Measurements from ENCODE around the gene SEMA6B. TPM values are rescaled to one million over a fixed set of nuclear protein-coding genes. Genes with fewer than 3 reads are reported as not detected.

SEMA6B gene
- total RNA-seq, 2 experiments from 2014 or later = not detected

- no peaks in the 10 kb centered on the region for H3K27me3 Mint-ChIP-seq
- H3K9me3 Mint-ChIP-seq (ENCODE audit: low read depth) = no peaks in the 10 kb centered on the region
- DNase-seq (no peak), ATAC-seq (peak; percentile 28)
- no peak overlapping the region for H3K4me3 Mint-ChIP-seq
- CTCF ChIA-PET = interaction anchor here (0.6 to 1.6 kb wide), 4 partner anchors 10 to 79 kb away, joined by 3 to 6 read pairs (median 4); partner anchors contain the start of gene PLIN5
- H3K36me3 Mint-ChIP-seq = no peaks in the 10 kb centered on the region
- H3K4me1 Mint-ChIP-seq = no peaks in the 10 kb centered on the region
- H3K27ac Mint-ChIP-seq = no peak overlapping the region
These were observed 2.1 kb downstream of the SEMA6B start for GRCh38 chr19:4557144-4557970.

- Mint-ChIP-seq H3K27ac (no peak overlapping the region), H3K9me3 (ENCODE audit: low read depth) (no peaks in the 10 kb centered on the region), H3K4me1 (no peaks in the 10 kb centered on the region), H3K36me3 (no peaks in the 10 kb centered on the region), H3K27me3 (no peaks in the 10 kb centered on the region), H3K4me3 (no peak overlapping the region)
- DNase-seq (peak; percentile 43), ATAC-seq (peak; percentile 54)
- CTCF ChIA-PET = interaction anchor here (0.6 to 1.6 kb wide), 4 partner anchors 11 to 80 kb away, joined by 3 to 6 read pairs (median 4); partner anchors contain the start of gene PLIN5
These were observed 2.8 kb downstream of the SEMA6B start for GRCh38 chr19:4556597-4557127.

DNA sequence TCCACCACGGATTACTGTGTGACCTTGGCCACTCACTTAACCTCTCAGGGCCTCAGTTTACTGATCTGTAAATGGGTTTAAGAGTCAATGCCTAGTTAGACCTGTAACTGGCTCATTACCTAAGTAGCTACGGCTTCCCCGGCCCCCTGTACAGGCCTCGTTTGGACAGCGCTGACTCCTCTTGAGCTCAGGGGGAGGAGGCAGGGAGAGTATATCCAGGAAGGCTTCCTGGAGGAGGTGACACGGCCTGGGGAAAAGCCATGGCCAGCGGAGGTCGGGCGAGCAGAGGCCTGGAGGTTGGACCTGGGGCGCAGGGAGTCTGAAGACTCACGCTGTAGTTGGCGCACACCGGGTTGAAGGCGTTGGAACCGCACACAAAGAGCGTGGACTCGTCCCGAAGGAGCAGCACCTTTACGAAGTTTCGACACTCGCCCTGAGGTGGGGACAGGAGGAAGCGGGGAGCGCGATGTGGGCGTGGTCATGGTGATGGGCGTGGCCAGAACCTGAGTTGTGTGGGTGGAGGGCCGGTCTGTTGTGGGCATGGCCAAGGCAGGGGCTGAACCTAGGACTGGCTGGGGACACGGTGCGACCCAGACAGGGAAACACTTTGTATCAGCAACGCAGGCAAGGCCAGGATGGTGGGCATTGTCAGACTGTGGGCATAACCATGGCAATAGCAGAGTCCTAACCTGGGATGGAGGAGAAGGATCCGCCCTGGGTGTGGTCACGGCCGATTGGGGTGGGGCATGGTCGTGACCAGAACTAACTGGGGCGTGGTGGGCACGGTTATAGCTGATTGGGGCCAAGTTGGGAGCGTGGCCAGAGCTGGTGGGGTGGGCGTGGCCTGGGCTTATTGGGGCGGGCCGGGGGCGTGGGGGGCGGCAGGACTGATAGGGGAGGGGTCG is 3.6 kb downstream of the SEMA6B start:
- Mint-ChIP-seq H3K4me1 (no peaks in the 10 kb centered on the region), H3K4me3 (no peak overlapping the region), H3K27me3 (no peaks in the 10 kb centered on the region), H3K27ac (no peak overlapping the region), H3K9me3 (ENCODE audit: low read depth) (no peaks in the 10 kb centered on the region), H3K36me3 (no peaks in the 10 kb centered on the region)
- CTCF ChIA-PET = interaction anchor here (0.8 to 1.6 kb wide), 2 partner anchors 11 to 33 kb away, joined by 3 to 6 read pairs; no protein-coding TSS in a partner anchor
- ATAC-seq = no peak
- DNase-seq = no peak

- Mint-ChIP-seq H3K27me3 (no peaks in the 10 kb centered on the region), H3K36me3 (no peaks in the 10 kb centered on the region), H3K9me3 (ENCODE audit: low read depth) (no peaks in the 10 kb centered on the region), H3K4me3 (no peak overlapping the region), H3K4me1 (no peaks in the 10 kb centered on the region), H3K27ac (no peak overlapping the region)
- ATAC-seq = no peak
- DNase-seq = no peak
- CTCF ChIA-PET = interaction anchor here (0.9 kb wide), 2 partner anchors 12 to 82 kb away, joined by 3 read pairs; no protein-coding TSS in a partner anchor
These were observed 4.8 kb downstream of the SEMA6B start for GRCh38 chr19:4554717-4555116.

GRCh38 chr19:4553775-4554174 is 5.7 kb downstream of the SEMA6B start:
- no peaks in the 10 kb centered on the region for H3K36me3 Mint-ChIP-seq
- ATAC-seq (no peak), DNase-seq (no peak)
- H3K9me3 Mint-ChIP-seq (ENCODE audit: low read depth) = no peaks in the 10 kb centered on the region
- no peak overlapping the region for H3K4me3 Mint-ChIP-seq
- no peaks in the 10 kb centered on the region for H3K27me3 Mint-ChIP-seq
- H3K4me1 Mint-ChIP-seq = no peaks in the 10 kb centered on the region
- H3K27ac Mint-ChIP-seq = no peak overlapping the region
- CTCF ChIA-PET = no interaction called here

DNA sequence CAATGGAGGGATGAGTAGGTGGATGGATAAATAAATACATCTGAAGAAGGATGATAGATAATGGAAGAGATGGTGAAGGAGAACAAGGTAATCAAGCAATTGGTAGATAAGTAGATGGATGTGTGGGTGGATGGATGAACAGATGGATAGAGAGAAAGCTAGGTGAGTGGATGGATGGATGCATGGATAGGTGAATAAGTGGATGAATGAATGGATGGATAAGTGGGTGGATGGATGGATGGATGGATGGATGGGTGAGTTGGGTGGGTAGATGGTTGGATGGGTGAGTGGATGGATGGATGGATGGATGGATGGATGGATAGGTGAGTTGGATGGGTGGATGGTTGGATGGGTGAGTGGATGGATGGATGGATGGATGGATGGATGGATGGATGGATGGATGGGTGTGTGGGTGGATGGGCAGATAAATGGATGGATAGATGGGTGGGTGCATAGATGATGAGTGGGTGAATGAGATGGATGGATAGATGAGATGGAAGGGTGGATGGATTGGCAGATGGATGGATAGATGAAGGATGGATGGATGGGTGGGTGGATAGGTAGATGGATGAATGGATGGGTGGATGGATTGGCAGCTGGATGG is 6.3 kb downstream of the SEMA6B start:
- Mint-ChIP-seq H3K9me3 (ENCODE audit: low read depth) (no peaks in the 10 kb centered on the region), H3K27ac (no peak overlapping the region), H3K27me3 (no peaks in the 10 kb centered on the region), H3K36me3 (no peaks in the 10 kb centered on the region), H3K4me1 (no peaks in the 10 kb centered on the region), H3K4me3 (no peak overlapping the region)
- DNase-seq (no peak), ATAC-seq (no peak)
- CTCF ChIA-PET = no interaction called here

DNA sequence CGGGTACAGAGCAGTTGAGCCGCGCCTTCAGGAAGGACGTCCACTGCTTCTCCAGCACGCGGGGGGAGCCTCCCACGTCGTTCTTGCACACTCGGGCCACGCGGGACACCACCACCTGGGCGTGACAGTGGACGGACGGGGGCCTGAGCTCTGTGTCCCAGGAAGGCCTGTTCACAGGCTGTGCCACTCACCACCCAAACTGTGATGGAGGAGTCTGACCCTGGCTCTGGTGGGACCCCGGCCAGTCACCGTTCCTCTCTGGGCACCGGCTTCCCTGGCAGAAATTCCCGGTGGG is 7.0 kb downstream of the SEMA6B start:
- ATAC-seq (no peak), DNase-seq (no peak)
- no peaks in the 10 kb centered on the region for H3K4me1 Mint-ChIP-seq
- CTCF ChIA-PET = no interaction called here
- H3K27ac Mint-ChIP-seq = no peak overlapping the region
- H3K9me3 Mint-ChIP-seq (ENCODE audit: low read depth) = no peaks in the 10 kb centered on the region
- no peaks in the 10 kb centered on the region for H3K27me3 Mint-ChIP-seq
- no peak overlapping the region for H3K4me3 Mint-ChIP-seq
- H3K36me3 Mint-ChIP-seq = no peaks in the 10 kb centered on the region

DNA sequence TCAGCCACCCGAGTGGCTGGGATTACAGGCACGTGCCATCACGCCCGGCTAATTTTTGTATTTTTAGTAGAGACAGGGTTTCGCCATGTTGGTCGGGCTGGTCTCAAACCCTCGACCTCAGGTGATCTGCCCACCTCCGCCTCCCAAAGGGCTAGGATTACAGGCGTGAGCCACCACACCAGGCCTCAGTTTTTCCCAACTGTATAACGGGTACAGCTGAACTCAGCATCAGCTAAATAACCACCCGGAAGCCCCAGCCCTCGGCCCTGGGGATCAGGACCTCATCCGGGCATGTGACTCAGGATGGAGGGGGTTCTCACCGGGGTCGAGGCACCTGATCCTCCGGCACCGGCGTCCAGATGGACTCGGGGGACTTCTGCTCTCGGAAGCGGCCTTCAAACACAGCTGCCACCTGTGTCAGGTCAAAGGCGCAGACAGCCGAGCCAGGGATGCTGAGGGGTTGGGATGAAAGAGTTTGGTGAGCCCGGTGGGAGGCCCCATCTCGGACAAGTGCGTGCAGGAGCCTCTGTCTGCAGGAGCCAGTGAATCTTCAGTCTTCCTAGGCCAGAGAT is 8.9 kb downstream of the SEMA6B start:
- no peaks in the 10 kb centered on the region for H3K9me3 Mint-ChIP-seq (ENCODE audit: low read depth)
- H3K4me3 Mint-ChIP-seq = no peak overlapping the region
- no peaks in the 10 kb centered on the region for H3K36me3 Mint-ChIP-seq
- ATAC-seq (no peak), DNase-seq (no peak)
- CTCF ChIA-PET = interaction anchor here (0.8 kb wide), 1 partner anchor 25 kb away, joined by 3 read pairs; no protein-coding TSS in a partner anchor
- no peak overlapping the region for H3K27ac Mint-ChIP-seq
- H3K27me3 Mint-ChIP-seq = no peaks in the 10 kb centered on the region
- no peaks in the 10 kb centered on the region for H3K4me1 Mint-ChIP-seq

GRCh38 chr19:4550018-4550417 is 9.5 kb downstream of the SEMA6B start:
- H3K4me1 Mint-ChIP-seq = no peaks in the 10 kb centered on the region
- CTCF ChIA-PET = interaction anchor here (0.8 kb wide), 1 partner anchor 26 kb away, joined by 3 read pairs; no protein-coding TSS in a partner anchor
- ATAC-seq = no peak
- H3K9me3 Mint-ChIP-seq (ENCODE audit: low read depth) = no peaks in the 10 kb centered on the region
- no peak for DNase-seq
- no peak overlapping the region for H3K27ac Mint-ChIP-seq
- H3K4me3 Mint-ChIP-seq = no peak overlapping the region
- H3K27me3 Mint-ChIP-seq = no peaks in the 10 kb centered on the region
- no peaks in the 10 kb centered on the region for H3K36me3 Mint-ChIP-seq

GRCh38 chr19:4548238-4548584 is 11.3 kb downstream of the SEMA6B start:
- Mint-ChIP-seq H3K27me3 (no peaks in the 10 kb centered on the region), H3K9me3 (ENCODE audit: low read depth) (no peaks in the 10 kb centered on the region), H3K4me1 (no peaks in the 10 kb centered on the region), H3K27ac (no peak overlapping the region), H3K4me3 (no peak overlapping the region), H3K36me3 (no peaks in the 10 kb centered on the region)
- DNase-seq (no peak), ATAC-seq (no peak)
- CTCF ChIA-PET = interaction anchor here (1.5 to 2.2 kb wide), 2 partner anchors 23 to 88 kb away, joined by 3 to 12 read pairs; no protein-coding TSS in a partner anchor

- Mint-ChIP-seq H3K9me3 (ENCODE audit: low read depth) (no peaks in the 10 kb centered on the region), H3K36me3 (no peaks in the 10 kb centered on the region), H3K27ac (no peak overlapping the region), H3K4me1 (peaks cover 1% of the 10 kb centered on the region), H3K27me3 (no peaks in the 10 kb centered on the region), H3K4me3 (no peak overlapping the region)
- CTCF ChIA-PET = interaction anchor here (0.6 to 2.2 kb wide), 6 partner anchors 11 to 1283 kb away, joined by 3 to 12 read pairs (median 3); partner anchors contain the start of gene SEMA6B
- ATAC-seq (peak; percentile 23), DNase-seq (peak; percentile 54)
These were observed 11.9 kb downstream of the SEMA6B start for GRCh38 chr19:4547303-4548237.
